GM19193 (cell line): ENCODE measurements around the gene ITGB3.

Source experiments
- POLR2A ChIP-seq: IDR thresholded peaks from 4 replicates; pipeline ENCODE4 v1.6.1; 2011; ENCODE audit not compliant: insufficient read depth, insufficient read length; ENCODE audit errors: extremely low read depth

Gene ITGB3

DNA sequence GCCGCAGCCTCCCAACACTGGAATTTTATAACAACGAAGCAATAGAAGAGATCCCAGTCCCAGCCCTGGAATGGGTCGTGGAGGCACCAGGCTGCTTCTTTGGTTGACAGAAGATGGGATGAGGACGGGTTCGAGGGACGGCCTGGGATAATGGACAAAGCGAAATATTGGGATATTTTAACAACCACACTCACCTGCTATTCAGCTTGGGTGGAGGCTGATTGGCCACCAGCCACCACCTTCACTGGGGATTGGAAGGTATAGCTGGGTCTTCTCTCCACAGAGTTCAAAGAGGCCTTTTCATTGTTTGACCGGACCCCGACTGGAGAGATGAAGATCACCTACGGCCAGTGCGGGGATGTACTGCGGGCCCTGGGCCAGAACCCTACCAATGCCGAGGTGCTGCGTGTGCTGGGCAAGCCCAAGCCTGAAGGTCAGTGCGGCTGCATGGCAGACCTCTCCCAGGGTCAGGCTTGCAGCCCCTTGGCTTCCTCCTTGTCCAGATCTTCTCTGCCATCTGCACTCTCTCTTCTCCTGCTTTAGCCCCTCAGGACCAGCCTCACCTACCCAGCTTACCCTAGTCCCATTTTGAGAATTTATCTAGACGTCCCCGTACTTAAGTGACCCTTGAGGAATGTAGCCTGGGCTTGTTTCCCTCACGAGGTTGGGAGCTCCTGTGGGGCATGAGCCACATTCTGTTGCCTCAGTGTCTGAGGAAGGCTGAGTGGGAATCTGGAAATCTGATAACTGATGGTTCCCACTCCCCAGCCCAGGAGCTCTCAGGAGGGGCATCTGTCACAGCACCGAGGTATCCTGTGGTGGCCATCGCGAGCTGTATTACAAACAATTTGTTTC, 33.8 kb upstream of the ITGB3 start:
- TF ChIP-seq POLR2A, result no peak

DNA sequence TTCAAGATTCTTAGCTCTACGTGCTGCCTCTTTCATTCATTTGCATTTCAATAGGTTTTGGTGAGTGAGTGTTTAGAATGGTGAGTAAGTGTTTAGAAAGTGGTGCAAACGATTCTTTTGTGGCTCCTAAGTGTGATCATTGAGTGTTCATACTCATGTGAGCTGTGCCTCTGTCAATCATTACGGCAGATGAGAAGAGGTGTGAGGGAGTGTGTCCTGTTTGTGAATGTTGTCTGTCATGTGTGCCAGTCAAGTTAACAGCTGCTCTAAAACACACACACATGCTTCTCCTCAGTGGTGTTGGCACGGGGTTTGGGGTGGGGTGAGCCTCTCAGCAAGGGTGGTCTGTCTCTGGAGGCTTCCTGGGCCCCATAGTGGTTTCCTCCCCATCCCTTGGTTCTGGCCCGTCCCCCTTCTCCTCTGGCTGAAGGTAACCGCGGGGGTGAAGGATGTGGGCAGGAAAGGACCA, 33.1 kb upstream of the ITGB3 start:
- no peak for TF ChIP-seq POLR2A

DNA sequence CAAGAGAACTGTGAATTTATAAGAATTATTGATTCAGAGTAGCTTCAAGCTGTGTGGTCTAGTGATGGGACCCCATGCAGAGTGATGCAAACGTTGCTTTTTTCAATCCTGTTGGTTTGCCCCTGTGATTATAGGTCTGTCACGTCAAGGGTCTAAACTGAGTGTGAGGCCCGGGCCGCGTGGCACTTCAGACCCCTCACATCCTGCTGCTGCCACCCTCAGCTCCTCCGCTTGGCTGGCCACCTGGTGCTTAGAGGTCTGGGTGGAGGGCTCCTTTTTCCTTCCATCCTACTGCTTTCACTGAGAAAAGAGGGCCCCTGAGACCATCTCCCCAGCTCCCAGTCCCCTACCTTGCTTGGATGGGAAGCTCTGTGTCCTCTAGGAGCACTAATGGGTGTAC, 32.5 kb upstream of the ITGB3 start:
- no peak for TF ChIP-seq POLR2A

DNA sequence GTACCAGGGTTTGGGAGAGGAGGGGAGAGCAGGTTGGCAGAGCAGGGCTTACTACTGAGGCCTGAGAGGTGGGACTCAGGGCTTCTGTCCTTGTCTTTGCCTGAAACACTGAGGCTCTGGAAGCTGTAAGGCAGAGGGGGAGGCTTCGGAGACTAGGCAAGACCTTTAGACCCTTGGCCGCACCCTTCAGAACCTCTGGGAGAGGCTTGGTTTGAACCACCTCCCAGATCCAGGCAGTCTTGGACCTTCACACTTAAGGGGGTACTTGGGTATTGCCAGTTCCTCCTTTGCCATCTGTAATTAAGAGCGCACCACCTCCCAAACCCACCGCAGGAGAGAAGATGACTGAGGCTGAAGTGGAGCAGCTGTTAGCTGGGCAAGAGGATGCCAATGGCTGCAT, 31.6 kb upstream of the ITGB3 start:
- no peak for TF ChIP-seq POLR2A

DNA sequence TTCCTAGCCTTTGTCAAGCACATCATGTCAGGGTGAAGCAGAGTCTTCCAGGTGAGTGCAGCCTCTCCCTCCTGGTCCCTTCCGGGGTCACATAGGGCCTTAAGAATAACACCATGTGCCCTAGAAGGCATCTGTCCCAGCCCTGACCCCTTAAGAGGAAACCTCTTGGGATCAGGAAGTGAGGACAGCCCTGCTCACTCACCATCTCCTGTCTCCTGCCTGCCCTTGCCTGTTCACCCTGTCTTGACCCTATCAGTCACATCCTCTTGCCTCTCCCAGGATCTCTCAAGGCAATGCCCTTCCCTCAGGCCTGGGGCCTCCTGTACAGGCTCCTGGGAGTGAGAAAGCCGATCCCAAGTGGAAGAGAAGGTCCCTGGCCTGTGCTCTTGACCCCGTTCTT, 30.6 kb upstream of the ITGB3 start:
- no peak for TF ChIP-seq POLR2A

DNA sequence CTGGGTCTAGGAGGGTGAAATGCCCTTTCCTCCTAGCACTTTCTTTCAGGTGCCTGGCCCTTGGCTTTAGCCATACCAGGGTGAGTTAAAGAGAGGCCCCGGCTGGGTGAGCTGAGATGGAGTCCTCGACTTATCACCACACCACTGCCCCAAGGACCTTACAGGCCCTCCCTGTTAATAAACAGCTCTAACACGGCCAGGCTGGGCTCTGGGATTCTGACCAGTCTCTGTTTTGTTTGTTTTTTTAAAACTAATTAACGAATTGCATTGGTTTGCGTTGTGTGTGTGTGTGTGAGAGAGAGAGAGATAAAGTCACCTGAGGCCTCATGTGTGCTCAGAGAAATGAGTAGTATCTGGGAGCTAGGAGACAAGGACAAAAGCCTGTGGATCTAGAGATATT, 30.2 kb upstream of the ITGB3 start:
- TF ChIP-seq POLR2A, result no peak

DNA sequence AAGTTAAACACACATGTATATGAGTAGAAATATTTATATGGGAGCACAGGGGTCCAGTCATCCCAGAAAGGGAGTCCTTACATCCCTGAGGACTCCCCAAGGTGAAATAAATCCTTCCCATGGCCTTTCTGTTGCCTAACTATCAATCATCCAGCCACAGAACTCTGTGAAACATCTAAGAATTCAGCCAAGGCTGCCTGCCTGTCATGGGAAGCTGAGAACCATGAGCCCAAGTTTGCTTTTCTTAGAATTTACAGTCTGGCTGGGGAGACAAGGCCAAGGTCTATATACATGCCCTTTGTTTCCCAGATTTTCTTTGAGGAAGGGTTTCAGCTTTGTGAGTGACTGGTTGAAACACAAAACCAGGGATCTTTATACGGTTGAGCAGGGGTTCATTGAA, 28.7 kb upstream of the ITGB3 start:
- TF ChIP-seq POLR2A, result no peak

DNA sequence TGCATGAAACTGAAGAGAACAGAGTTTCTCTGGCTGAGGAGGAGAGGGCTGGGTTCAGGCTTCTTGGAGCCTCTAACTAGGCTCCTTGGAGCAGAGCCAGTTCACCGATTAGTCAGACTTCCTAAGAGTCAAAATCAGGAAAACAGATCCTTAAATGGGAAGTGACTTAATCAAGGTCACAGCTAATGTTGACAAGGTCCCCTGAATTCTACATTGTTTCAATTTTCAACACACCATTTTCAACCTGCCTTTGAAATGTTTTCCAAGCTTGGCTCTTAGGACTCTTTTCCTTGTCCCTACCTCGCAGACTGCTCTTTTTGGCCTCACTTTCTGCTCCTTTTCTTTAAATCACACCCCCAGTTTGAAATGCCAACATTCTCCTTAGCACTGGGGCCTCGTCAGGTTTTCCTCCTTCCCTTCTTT, 28.2 kb upstream of the ITGB3 start:
- TF ChIP-seq POLR2A, result no peak

DNA sequence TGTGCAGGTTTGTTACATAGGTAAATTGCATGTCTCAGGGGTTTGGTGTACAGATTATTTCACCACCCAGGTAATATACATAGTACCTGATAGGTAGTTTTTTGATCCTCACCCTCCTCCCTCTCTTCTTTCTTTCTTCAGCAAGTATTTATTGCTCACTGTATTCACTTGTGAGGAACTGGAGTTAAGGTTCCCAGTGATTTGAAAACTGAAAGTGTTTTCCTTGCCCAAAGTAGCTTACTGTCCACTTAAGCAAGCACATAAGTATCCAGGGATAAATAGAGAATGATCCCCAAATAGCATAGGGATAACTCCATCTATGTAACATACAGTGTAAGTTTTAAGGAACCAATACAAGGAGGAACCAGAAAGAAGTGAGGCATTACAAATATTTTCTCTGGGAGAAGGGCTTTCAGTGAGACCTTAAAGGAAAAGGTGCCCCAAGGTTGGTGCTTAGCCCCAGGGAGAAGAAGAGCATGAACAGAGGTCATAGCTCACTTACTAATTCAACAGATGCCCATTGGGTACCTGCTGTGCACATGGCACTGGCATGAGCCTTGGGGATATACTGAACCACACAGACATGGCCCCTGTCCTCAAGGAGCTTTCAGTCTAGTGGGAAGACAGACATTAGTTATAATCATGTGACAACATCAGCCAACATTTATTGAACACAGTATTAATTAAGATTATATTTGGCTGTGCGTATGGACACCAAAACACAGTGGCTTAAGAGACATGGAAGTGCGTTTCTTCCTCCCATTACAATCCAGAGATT, 27.5 kb upstream of the ITGB3 start:
- TF ChIP-seq POLR2A, result no peak

DNA sequence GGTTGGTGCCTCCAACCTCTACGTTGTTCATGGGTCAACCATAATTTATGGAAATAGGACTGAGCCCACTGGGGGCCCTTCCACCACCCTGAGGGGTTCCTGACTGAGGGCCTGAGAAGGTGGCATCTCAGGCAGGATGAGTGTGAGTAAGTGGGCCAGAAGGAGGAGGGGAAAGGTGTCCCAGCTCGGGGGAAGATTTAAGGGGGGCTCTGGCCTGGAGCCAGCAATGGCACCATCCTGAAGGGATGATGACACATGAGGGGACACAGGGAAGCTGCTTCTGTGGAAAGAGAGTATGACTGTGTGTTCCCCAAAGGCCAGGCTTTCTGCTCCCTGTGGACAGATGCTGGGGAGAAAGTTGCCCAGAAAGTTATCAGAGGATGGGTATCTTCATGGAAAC, 25.8 kb upstream of the ITGB3 start:
- TF ChIP-seq POLR2A, result no peak

DNA sequence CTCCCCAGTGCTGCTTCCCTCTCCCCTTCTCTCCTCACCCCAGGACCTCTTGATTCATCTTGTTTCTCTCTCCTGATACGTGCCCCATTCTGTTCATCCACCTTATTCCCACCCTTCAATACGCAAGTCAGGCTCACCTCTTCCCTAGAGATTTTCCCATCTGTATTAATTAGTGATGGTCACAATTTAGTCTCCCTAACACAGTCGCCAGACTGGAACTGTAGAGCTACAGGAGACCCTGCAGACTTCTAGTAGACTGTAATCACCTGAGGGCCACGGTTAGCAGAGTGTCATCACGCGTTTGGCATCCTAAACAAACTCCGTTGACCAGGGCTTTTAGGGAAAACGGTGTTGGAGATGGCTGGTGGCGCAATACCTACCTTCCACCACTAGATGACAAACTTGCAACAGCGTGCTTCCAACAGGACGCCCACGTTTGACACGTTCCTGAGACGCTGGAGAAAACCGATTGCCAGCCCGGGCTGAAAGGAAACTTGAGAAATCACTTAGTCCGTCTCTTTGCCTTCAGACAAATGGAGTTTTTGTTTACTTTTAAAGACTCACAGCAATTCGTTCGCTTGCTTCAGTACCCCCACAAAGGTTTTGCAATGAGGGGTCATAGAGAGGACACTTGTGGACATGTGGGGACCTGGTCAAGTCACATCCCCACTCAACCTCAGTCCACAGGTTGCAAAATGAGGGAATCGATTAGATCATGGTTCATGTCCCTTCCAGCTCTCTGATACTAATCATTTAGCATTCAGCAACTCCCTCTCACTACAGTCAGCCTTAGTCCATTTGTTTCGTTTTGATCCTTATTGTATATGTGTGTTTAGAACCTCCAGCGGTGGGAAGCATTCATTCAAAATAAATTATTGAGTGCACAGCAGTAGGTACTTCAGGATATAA, 23.8 kb upstream of the ITGB3 start:
- TF ChIP-seq POLR2A, result no peak

DNA sequence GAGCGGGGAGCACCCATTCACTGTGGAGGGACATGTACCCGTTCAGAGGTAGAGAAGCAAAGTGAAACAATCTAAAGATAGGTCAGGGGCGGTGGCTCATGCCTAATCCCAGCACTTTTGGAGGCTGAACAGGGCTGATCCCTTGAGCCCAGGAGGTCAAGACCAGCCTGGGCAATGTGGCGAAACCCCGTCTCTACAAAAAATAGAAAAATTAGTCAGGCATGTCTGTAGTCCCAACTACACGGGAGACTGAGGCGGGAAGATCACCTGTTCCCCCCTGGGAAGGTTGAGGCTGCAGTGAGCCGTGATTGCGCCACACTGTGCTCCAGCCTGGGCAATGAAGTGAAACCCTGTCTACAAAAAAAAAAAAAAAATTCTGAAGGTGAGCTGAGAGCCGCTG, 22.8 kb upstream of the ITGB3 start:
- TF ChIP-seq POLR2A, result no peak

DNA sequence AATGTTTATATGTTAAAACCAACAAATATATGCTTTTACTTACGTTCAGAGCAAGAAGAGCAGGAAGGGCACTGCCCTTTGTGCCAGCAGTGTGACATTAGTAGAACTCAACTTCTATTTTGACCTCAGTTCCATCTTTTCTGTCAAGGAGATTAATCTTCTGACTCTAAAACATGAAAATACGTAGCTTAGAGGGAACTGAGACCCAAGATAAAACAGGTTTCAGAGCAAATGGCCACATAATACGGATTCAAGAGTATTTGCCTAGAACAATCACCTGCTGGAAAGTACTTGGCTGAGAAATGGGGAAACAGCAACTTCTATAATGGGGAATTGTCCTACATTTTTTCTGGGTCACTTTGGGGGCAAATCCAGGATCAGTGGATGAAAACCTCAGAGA, 22.3 kb upstream of the ITGB3 start:
- TF ChIP-seq POLR2A, result no peak

DNA sequence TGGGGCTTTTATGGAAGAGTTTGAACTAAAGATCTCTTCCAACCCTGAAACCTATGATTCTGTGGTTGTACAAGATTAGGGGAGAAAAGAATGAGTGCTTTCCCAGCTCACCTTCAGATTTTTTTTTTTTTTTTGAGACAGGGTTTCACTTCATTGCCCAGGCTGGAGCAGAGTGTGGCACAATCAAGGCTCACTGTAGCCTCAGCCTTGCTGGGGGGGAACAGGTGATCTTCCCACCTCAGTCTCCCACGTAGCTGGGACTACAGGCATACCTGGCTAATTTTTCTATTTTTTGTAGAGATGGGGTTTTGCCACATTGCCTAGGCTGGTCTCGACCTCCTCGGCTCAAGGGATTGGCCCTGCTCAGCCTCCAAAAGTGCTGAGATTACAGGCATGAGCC, 21.8 kb upstream of the ITGB3 start:
- TF ChIP-seq POLR2A, result no peak

DNA sequence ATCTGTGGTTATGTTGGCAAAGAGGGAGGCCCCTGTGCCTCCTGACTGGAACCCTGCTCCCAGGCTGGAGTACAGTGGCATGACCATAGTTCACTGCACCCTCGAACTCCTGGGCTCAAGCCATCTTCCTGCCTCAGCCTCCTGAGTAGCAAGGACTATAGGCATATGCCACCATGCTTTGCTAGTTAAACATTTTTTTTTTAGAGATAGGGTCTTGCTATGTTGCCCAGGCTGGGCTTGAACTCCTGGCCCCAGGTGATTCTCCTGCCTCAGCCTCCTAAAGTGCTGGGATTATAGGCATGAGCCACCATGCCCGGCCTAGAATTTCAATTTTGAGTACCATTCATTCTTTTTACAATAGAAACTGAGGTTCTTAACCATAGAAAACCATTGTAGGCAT, 21.2 kb upstream of the ITGB3 start:
- no peak for TF ChIP-seq POLR2A
